KOPT-K1 (cell line): ENCODE measurements around the gene HEG1.

Experiments
- H3K27ac ChIP-seq: fragments of 200-600 bp; sonication (generic); 2 replicates; pipeline ENCODE4 v1.5.1; 2016; ENCODE audit warnings: antibody characterized with exemption, mild to moderate bottlenecking, low read depth, low read length; ENCODE audit not compliant: poor library complexity, severe bottlenecking
- H3K36me3 ChIP-seq: fragments of 200-600 bp; sonication (generic); 2 replicates; pipeline ENCODE4 v1.5.1; 2017; ENCODE audit warnings: antibody characterized with exemption, mild to moderate bottlenecking, low read length, moderate library complexity; ENCODE audit not compliant: insufficient read depth
- H3K9me3 ChIP-seq: fragments of 200-600 bp; sonication (generic); 2 replicates; pipeline ENCODE4 v1.5.1; 2017; ENCODE audit warnings: antibody characterized with exemption, low read length, mild to moderate bottlenecking; ENCODE audit not compliant: insufficient read depth, poor library complexity, severe bottlenecking

HEG1 gene

GRCh38 chr3:125059488-125060245, 3.9 kb upstream of the HEG1 start:
- Histone ChIP-seq H3K36me3 (no peaks in the 10 kb centered on the region), H3K9me3 (peaks cover 5% of the 10 kb centered on the region), H3K27ac (no peak overlapping the region)

- no peak overlapping the region for H3K27ac ChIP-seq
- no peaks in the 10 kb centered on the region for H3K36me3 ChIP-seq
- H3K9me3 ChIP-seq = no peaks in the 10 kb centered on the region
These were observed 3.2 kb upstream of the HEG1 start for GRCh38 chr3:125058959-125059358.

- Histone ChIP-seq H3K9me3 (no peaks in the 10 kb centered on the region), H3K27ac (no peak overlapping the region), H3K36me3 (no peaks in the 10 kb centered on the region)
These were observed 2.7 kb upstream of the HEG1 start for GRCh38 chr3:125058529-125058928.

- no peaks in the 10 kb centered on the region for H3K36me3 ChIP-seq
- no peaks in the 10 kb centered on the region for H3K9me3 ChIP-seq
- no peak overlapping the region for H3K27ac ChIP-seq
These were observed 1.5 kb upstream of the HEG1 start for GRCh38 chr3:125057186-125057850.

- peak overlapping the region; percentile 35 for H3K27ac ChIP-seq
- H3K36me3 ChIP-seq = no peaks in the 10 kb centered on the region
- no peaks in the 10 kb centered on the region for H3K9me3 ChIP-seq
These were observed 375 bp downstream of the HEG1 start for GRCh38 chr3:125055331-125055912.

GRCh38 chr3:125054449-125055329, 1.1 kb downstream of the HEG1 start:
- Histone ChIP-seq H3K36me3 (no peaks in the 10 kb centered on the region), H3K9me3 (no peaks in the 10 kb centered on the region), H3K27ac (peak overlapping the region; percentile 35)

- Histone ChIP-seq H3K27ac (peak overlapping the region; percentile 35), H3K36me3 (no peaks in the 10 kb centered on the region), H3K9me3 (no peaks in the 10 kb centered on the region)
These were observed 1.7 kb downstream of the HEG1 start for GRCh38 chr3:125054062-125054448.

- no peaks in the 10 kb centered on the region for H3K9me3 ChIP-seq
- no peaks in the 10 kb centered on the region for H3K36me3 ChIP-seq
- no peak overlapping the region for H3K27ac ChIP-seq
These were observed 2.5 kb downstream of the HEG1 start for GRCh38 chr3:125053304-125053699.

GRCh38 chr3:125052624-125053303, 3.0 kb downstream of the HEG1 start:
- H3K9me3 ChIP-seq = no peaks in the 10 kb centered on the region
- no peaks in the 10 kb centered on the region for H3K36me3 ChIP-seq
- H3K27ac ChIP-seq = peak overlapping the region; percentile 29

- peak overlapping the region; percentile 29 for H3K27ac ChIP-seq
- no peaks in the 10 kb centered on the region for H3K36me3 ChIP-seq
- no peaks in the 10 kb centered on the region for H3K9me3 ChIP-seq
These were observed 3.8 kb downstream of the HEG1 start for GRCh38 chr3:125051715-125052581.

GRCh38 chr3:125051205-125051604, 4.6 kb downstream of the HEG1 start:
- peak overlapping the region; percentile 29 for H3K27ac ChIP-seq
- H3K9me3 ChIP-seq = no peaks in the 10 kb centered on the region
- no peaks in the 10 kb centered on the region for H3K36me3 ChIP-seq

- no peaks in the 10 kb centered on the region for H3K9me3 ChIP-seq
- H3K36me3 ChIP-seq = no peaks in the 10 kb centered on the region
- H3K27ac ChIP-seq = no peak overlapping the region
These were observed 5.2 kb downstream of the HEG1 start for GRCh38 chr3:125050488-125051090.

- H3K9me3 ChIP-seq = no peaks in the 10 kb centered on the region
- H3K36me3 ChIP-seq = no peaks in the 10 kb centered on the region
- H3K27ac ChIP-seq = no peak overlapping the region
These were observed 7.5 kb downstream of the HEG1 start for GRCh38 chr3:125048282-125048681.
